H9 (cell line): Measurements from ENCODE around the gene CTNNA1. TPM values are rescaled to one million over a fixed set of nuclear protein-coding genes. Genes with fewer than 3 reads are reported as not detected.

ENCODE experiments used
- DNase-seq: peaks from one replicate; pipeline ENCODE4 v3.0.0-alpha.2; 2017
- H2AFZ ChIP-seq: one replicate; pipeline ENCODE4 v1.6.1; 2013; ENCODE audit warnings: mild to moderate bottlenecking, low read length, control low read depth, moderate library complexity
- H2AK5ac ChIP-seq: 2 replicates; pipeline ENCODE4 v1.6.1; 2013; ENCODE audit warnings: low read length, control low read depth, mixed read lengths; ENCODE audit not compliant: insufficient read length
- H2BK120ac ChIP-seq: one replicate; pipeline ENCODE4 v1.6.1; 2013; ENCODE audit warnings: low read depth, mild to moderate bottlenecking, low read length, control low read depth, inconsistent platforms; ENCODE audit not compliant: poor library complexity, severe bottlenecking
- H2BK12ac ChIP-seq: 2 replicates; pipeline ENCODE4 v1.6.1; 2013; ENCODE audit warnings: low read length, control low read depth, mixed read lengths, low read depth; ENCODE audit not compliant: insufficient read length
- H2BK15ac ChIP-seq: 2 replicates; pipeline ENCODE4 v1.6.1; 2013; ENCODE audit warnings: low read depth, low read length, control low read depth
- H2BK20ac ChIP-seq: one replicate; pipeline ENCODE4 v1.6.1; 2013; ENCODE audit warnings: low read depth, mild to moderate bottlenecking, low read length, control low read depth, inconsistent platforms; ENCODE audit not compliant: poor library complexity, severe bottlenecking
- H2BK5ac ChIP-seq: 2 replicates; pipeline ENCODE4 v1.6.1; 2013; ENCODE audit warnings: low read length, control low read depth, mixed read lengths; ENCODE audit not compliant: insufficient read length
- H3K14ac ChIP-seq: 2 replicates; pipeline ENCODE4 v1.6.1; 2013; ENCODE audit warnings: low read length, control low read depth; ENCODE audit not compliant: insufficient read depth
- H3K18ac ChIP-seq: 2 replicates; pipeline ENCODE4 v1.6.1; 2013; ENCODE audit warnings: low read depth, mild to moderate bottlenecking, mixed read lengths, low read length, control low read depth; ENCODE audit not compliant: insufficient read length
- H3K23ac ChIP-seq: 2 replicates; pipeline ENCODE4 v1.6.1; 2013; ENCODE audit warnings: low read length, control low read depth, mixed read lengths, low read depth; ENCODE audit not compliant: insufficient read length
- H3K23me2 ChIP-seq: 2 replicates; pipeline ENCODE4 v1.6.1; 2013; ENCODE audit warnings: low read depth, mild to moderate bottlenecking, mixed read lengths, low read length, control low read depth; ENCODE audit not compliant: insufficient read length, poor library complexity, severe bottlenecking
- H3K27ac ChIP-seq: 2 replicates; pipeline ENCODE4 v1.5.1; 2013; ENCODE audit warnings: low read length, control low read depth, mixed read lengths, low read depth; ENCODE audit not compliant: insufficient read length
- H3K27me3 ChIP-seq: 2 replicates; pipeline ENCODE4 v1.6.1; 2013; ENCODE audit warnings: low read length, control low read depth, inconsistent platforms; ENCODE audit not compliant: insufficient read depth
- H3K4ac ChIP-seq: 2 replicates; pipeline ENCODE4 v1.6.1; 2013; ENCODE audit warnings: low read depth, mild to moderate bottlenecking, control low read depth, inconsistent platforms, low read length, moderate library complexity
- H3K4me1 ChIP-seq: 2 replicates; pipeline ENCODE4 v1.6.1; 2013; ENCODE audit warnings: low read length, control low read depth, inconsistent platforms; ENCODE audit not compliant: insufficient read depth
- H3K4me2 ChIP-seq: 2 replicates; pipeline ENCODE4 v1.6.1; 2013; ENCODE audit warnings: low read length, control low read depth, mixed read lengths; ENCODE audit not compliant: insufficient read length, insufficient read depth
- H3K56ac ChIP-seq: 2 replicates; pipeline ENCODE4 v1.6.1; 2013; ENCODE audit warnings: low read depth, mild to moderate bottlenecking, mixed read lengths, low read length, control low read depth; ENCODE audit not compliant: insufficient read length
- H3K79me1 ChIP-seq: 2 replicates; pipeline ENCODE4 v1.6.1; 2013; ENCODE audit warnings: low read depth, mild to moderate bottlenecking, moderate library complexity, low read length, control low read depth, inconsistent platforms; ENCODE audit not compliant: insufficient read depth, poor library complexity, severe bottlenecking
- H3K79me2 ChIP-seq: 2 replicates; pipeline ENCODE4 v1.6.1; 2013; ENCODE audit warnings: low read length, control low read depth, inconsistent platforms; ENCODE audit not compliant: insufficient read depth
- H3K9ac ChIP-seq: 2 replicates; pipeline ENCODE4 v1.6.1; 2013; ENCODE audit warnings: low read length, control low read depth, mixed read lengths; ENCODE audit not compliant: insufficient read length; ENCODE audit errors: extremely low read depth
- H3K9me3 ChIP-seq: one replicate; pipeline ENCODE4 v1.6.1; 2013; ENCODE audit warnings: low read depth, low read length, inconsistent platforms; ENCODE audit not compliant: control insufficient read depth
- H3T11ph ChIP-seq: one replicate; pipeline ENCODE4 v1.6.1; 2013; ENCODE audit warnings: mild to moderate bottlenecking, low read length, control low read depth, inconsistent platforms
- H4K20me1 ChIP-seq: one replicate; pipeline ENCODE4 v1.6.1; 2013; ENCODE audit not compliant: control insufficient read depth, insufficient read length, insufficient read depth
- H4K5ac ChIP-seq: 2 replicates; pipeline ENCODE4 v1.6.1; 2013; ENCODE audit warnings: low read depth, mild to moderate bottlenecking, mixed read lengths, low read length, control low read depth; ENCODE audit not compliant: insufficient read length
- H4K8ac ChIP-seq: replicated peaks from 2 replicates; pipeline ENCODE4 v1.6.1; 2013; ENCODE audit warnings: low read length, control low read depth, mixed read lengths, low read depth; ENCODE audit not compliant: insufficient read length
- H4K91ac ChIP-seq: 2 replicates; pipeline ENCODE4 v1.6.1; 2013; ENCODE audit warnings: low read depth, mild to moderate bottlenecking, moderate library complexity, mixed read lengths, low read length, control low read depth; ENCODE audit not compliant: insufficient read length
- H3K27ac Mint-ChIP-seq, 3 experiments: 2 replicates in 2 of 3; 3 replicates in 1 of 3; pipeline ENCODE4 v1.8.0; 2020 to 2021; ENCODE audit warnings: mixed read lengths in 3 of 3, mild to moderate bottlenecking in 1 of 3, moderate library complexity in 1 of 3
- H3K27me3 Mint-ChIP-seq: 2 replicates; pipeline ENCODE4 v1.8.0; 2021; ENCODE audit warnings: low read depth, mild to moderate bottlenecking, moderate library complexity, mixed read lengths
- H3K36me3 Mint-ChIP-seq, 3 experiments: 2 replicates in 2 of 3; 3 replicates in 1 of 3; pipeline ENCODE4 v1.8.0; 2020 to 2021; ENCODE audit warnings: low read depth in 3 of 3, mixed read lengths in 3 of 3; ENCODE audit not compliant: insufficient read depth in 1 of 3
- H3K4me1 Mint-ChIP-seq, 2 experiments: 2 replicates each; pipeline ENCODE4 v1.8.0; 2020; ENCODE audit warnings: mixed read lengths in 2 of 2
- H3K4me3 Mint-ChIP-seq, 2 experiments: 2 replicates in 1 of 2; 3 replicates in 1 of 2; pipeline ENCODE4 v1.8.0; 2020 to 2021; ENCODE audit warnings: mild to moderate bottlenecking in 2 of 2, mixed read lengths in 2 of 2, moderate library complexity in 1 of 2
- H3K9me3 Mint-ChIP-seq, 2 experiments: 2 replicates in 1 of 2; 3 replicates in 1 of 2; pipeline ENCODE4 v1.8.0; 2020; ENCODE audit warnings: mild to moderate bottlenecking in 2 of 2, mixed read lengths in 2 of 2, moderate library complexity in 1 of 2
- CTCF ChIP-seq: fragments of 200-600 bp; sonication (generic); conservative IDR thresholded peaks from 3 replicates; pipeline ENCODE4 v1.8.0; 2021; ENCODE audit warnings: antibody characterized with exemption, mild to moderate bottlenecking
- WGBS: extraction: QIAGEN DNeasy Blood & Tissue Kit; methylation state at CpG from one replicate; pipeline ENCODE4 v1.1.7; 2013; ENCODE audit warnings: missing lambda C conversion rate, low lambda C conversion rate, mixed read lengths; ENCODE audit not compliant: insufficient read length; ENCODE audit errors: extremely low coverage; 5-methylcytosine and 5-hydroxymethylcytosine counted together
- total RNA-seq: library from RNA; stranded (reverse); gene quantifications from 2 replicates; pipeline ENCODE4 v1.2.1, GENCODE V29; 2021

CTNNA1 gene
- total RNA-seq, 1 experiment from 2014 or later: 354 TPM

DNA sequence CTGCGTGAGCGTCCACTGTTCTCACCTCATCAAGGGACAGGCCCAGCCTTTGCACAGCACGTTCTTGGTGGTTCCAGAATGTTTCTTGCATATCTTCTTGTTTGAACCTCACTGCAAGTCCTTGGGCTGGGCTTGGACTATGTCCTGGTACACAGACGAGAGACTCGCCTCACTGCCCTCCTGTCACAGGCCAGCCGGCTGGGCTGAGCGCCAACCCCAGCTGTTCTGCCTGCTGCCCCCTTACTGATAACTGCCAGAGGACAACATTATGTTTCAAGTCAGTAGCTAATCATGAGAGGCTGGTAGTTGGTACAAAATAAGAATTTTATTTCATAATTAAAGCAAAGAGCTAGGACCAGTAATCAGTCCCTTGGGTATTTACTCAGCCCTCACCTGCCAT is 174.8 kb downstream of the CTNNA1 start:
- Histone ChIP-seq H2AFZ (no peak overlapping the region), H2BK5ac (no peak overlapping the region), H3K4me2 (no peak overlapping the region), H3K4ac (no peak overlapping the region), H2AK5ac (no peak overlapping the region), H3K23ac (no peak overlapping the region), H4K5ac (no peak overlapping the region), H3K4me1 (no peaks in the 10 kb centered on the region; the same call in 1 of the 2 replicates), H4K20me1 (no peaks in the 10 kb centered on the region), H2BK15ac (no peak overlapping the region), H3K14ac (no peak overlapping the region; the same call in 1 of the 2 replicates), H4K8ac (no peak overlapping the region), H3K27me3 (no peaks in the 10 kb centered on the region), H3K9me3 (no peaks in the 10 kb centered on the region), H3K79me2 (no peaks in the 10 kb centered on the region), H2BK20ac (no peak overlapping the region), H3K56ac (no peak overlapping the region), H3K18ac (no peak overlapping the region), H3K27ac (no peak overlapping the region), H3K9ac (no peak overlapping the region), H3K23me2 (no peaks in the 10 kb centered on the region), H2BK120ac (no peak overlapping the region), H4K91ac (no peak overlapping the region), H3K79me1 (no peaks in the 10 kb centered on the region), H3T11ph (no peak overlapping the region), H2BK12ac (no peak overlapping the region)
- no peak for TF ChIP-seq CTCF
- no CpG with 5 or more reads among the region's 7 CpGs for WGBS
- Mint-ChIP-seq H3K9me3 (no peaks in the 10 kb centered on the region), H3K4me3 (no peak overlapping the region), H3K4me1 (peaks cover 6 to 11% of the 10 kb centered on the region in 2 experiments), H3K27me3 (no peaks in the 10 kb centered on the region; the same call in 1 of the 2 replicates), H3K27ac (no peak overlapping the region), H3K36me3 (peaks cover 48 to 88% (median 86%) of the 10 kb centered on the region in 3 experiments)
- no peak for DNase-seq
